ENCODE measurements around the gene GRAMD4. TPM values are rescaled to one million over a fixed set of nuclear protein-coding genes. Genes with fewer than 3 reads are reported as not detected.

Gene GRAMD4
- total RNA-seq, 1 donor from 2014 or later: 64.8 TPM

- intact Hi-C loops (cut with DNase I): no loop called here
- no peak for DNase-seq (ENCODE audit: low spot score)
Observed at GRCh38 chr22:46726066-46726985, 106.1 kb downstream of the GRAMD4 start.

- DNase-seq (ENCODE audit: low spot score): no peak
- intact Hi-C loops (cut with DNase I): no loop called here
Observed at GRCh38 chr22:46726986-46727317, 106.8 kb downstream of the GRAMD4 start.

- intact Hi-C loops (cut with DNase I): loop anchor here (2.0 kb wide), 1 partner anchor 39 kb away; no protein-coding TSS in a partner anchor
- no peak for DNase-seq (ENCODE audit: low spot score)
Observed at GRCh38 chr22:46727813-46728364, 107.7 kb downstream of the GRAMD4 start.

GRCh38 chr22:46728470-46728869 is 108.3 kb downstream of the GRAMD4 start:
- intact Hi-C loops (cut with DNase I): loop anchor here (2.0 kb wide), 1 partner anchor 40 kb away; no protein-coding TSS in a partner anchor
- no peak for DNase-seq (ENCODE audit: low spot score)

Other genes starting within 250 kb of the GRAMD4 start
- gene CELSR1, start 82.8 kb upstream of the GRAMD4 start, total RNA-seq: 13.3 TPM
- gene CERK, start 117.9 kb downstream of the GRAMD4 start, total RNA-seq: 60.0 TPM
- 20.1 TPM for gene TBC1D22A, start 142.3 kb downstream of the GRAMD4 start, total RNA-seq